Measurements from ENCODE around the gene STARD3. TPM values are rescaled to one million over a fixed set of nuclear protein-coding genes. Genes with fewer than 3 reads are reported as not detected.

The STARD3 gene
- total RNA-seq, 1 experiment from 2014 or later = 30.1 TPM

- H3K4me3 Mint-ChIP-seq (ENCODE audit: unreplicated experiment) = no peak overlapping the region
- intact Hi-C loops (cut with micrococcal nuclease) = no loop called here
- H3K27ac Mint-ChIP-seq (ENCODE audit: low read depth, unreplicated experiment) = no peak overlapping the region
- ChIA-PET POLR2A (no interaction called here), CTCF (interaction anchor here (0.7 to 1.3 kb wide), 4 partner anchors 9 to 80 kb away, joined by 3 read pairs; no protein-coding TSS in a partner anchor)
- BruUV-seq (replicated peaks) = no TSS peak
- no peaks in the 10 kb centered on the region for H3K9me3 Mint-ChIP-seq (ENCODE audit: unreplicated experiment)
- TF ChIP-seq, protein P1, sequence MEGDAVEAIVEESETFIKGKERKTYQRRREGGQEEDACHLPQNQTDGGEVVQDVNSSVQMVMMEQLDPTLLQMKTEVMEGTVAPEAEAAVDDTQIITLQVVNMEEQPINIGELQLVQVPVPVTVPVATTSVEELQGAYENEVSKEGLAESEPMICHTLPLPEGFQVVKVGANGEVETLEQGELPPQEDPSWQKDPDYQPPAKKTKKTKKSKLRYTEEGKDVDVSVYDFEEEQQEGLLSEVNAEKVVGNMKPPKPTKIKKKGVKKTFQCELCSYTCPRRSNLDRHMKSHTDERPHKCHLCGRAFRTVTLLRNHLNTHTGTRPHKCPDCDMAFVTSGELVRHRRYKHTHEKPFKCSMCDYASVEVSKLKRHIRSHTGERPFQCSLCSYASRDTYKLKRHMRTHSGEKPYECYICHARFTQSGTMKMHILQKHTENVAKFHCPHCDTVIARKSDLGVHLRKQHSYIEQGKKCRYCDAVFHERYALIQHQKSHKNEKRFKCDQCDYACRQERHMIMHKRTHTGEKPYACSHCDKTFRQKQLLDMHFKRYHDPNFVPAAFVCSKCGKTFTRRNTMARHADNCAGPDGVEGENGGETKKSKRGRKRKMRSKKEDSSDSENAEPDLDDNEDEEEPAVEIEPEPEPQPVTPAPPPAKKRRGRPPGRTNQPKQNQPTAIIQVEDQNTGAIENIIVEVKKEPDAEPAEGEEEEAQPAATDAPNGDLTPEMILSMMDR (IDR thresholded peaks at IDR 0.05; ENCODE audit: unreplicated experiment) = no peak
- no peak for DNase-seq (ENCODE audit: unreplicated experiment)
- H3K36me3 Mint-ChIP-seq (ENCODE audit: insufficient read depth, unreplicated experiment) = peaks cover 6% of the 10 kb centered on the region
- peaks cover 21% of the 10 kb centered on the region for H3K27me3 Mint-ChIP-seq (ENCODE audit: insufficient read depth, unreplicated experiment)
- H3K4me1 Mint-ChIP-seq (ENCODE audit: insufficient read depth, unreplicated experiment) = peaks cover 11% of the 10 kb centered on the region
Measured at GRCh38 chr17:39663340-39663687, 26.4 kb downstream of the STARD3 start.

DNA sequence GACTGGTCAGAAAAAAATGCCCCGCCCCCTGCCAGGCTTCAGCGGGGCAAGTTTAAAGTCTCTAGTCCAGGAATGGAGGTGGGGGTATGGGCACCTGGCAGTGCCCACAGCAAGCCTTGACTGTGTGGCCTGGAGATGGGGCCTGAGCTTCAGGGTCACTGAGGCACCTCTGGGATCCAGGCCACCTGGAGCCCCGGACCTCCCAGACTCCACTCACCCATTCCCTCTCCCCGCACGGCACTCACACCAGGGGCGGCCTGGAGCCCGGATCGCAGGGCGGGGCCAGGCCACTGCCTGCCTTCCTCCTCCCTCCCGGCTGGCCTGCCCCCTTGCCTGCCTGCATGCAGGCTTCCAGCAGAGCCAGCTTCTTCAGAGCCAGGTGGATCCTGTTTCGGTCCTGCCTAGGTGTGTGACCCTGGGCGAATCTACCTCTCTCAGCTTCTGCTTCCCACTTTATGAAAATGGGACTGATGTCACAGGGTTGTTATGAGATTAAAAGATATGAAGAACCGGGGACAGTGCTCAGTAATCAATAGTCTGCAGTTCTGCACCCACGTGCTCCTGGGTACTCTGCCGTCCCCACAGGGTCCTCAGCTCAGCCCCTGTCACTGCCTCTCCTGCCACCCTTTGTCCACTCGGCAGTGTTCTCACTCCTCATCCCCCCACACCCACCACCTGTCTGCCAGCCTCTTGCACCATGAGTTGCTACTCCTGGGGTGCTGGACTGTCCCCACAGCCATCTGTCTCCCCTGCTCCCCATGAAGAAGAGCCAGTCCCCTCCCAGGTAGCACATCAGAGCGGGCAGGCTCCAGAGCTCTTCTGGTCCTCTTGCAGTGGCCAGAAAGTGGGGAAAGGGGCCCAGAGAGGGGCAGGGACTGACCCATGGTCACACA, 27.0 kb downstream of the STARD3 start:
- Mint-ChIP-seq H3K4me3 (ENCODE audit: unreplicated experiment) (no peak overlapping the region), H3K27ac (ENCODE audit: low read depth, unreplicated experiment) (no peak overlapping the region), H3K9me3 (ENCODE audit: unreplicated experiment) (no peaks in the 10 kb centered on the region), H3K36me3 (ENCODE audit: insufficient read depth, unreplicated experiment) (peaks cover 6% of the 10 kb centered on the region), H3K27me3 (ENCODE audit: insufficient read depth, unreplicated experiment) (peaks cover 28% of the 10 kb centered on the region), H3K4me1 (ENCODE audit: insufficient read depth, unreplicated experiment) (peaks cover 16% of the 10 kb centered on the region)
- POLR2A ChIA-PET = interaction anchor here (0.6 kb wide), 1 partner anchor 73 kb away, joined by 4 read pairs; no protein-coding TSS in a partner anchor
- intact Hi-C loops (cut with micrococcal nuclease) = no loop called here
- DNase-seq (ENCODE audit: unreplicated experiment) = no peak
- CTCF ChIA-PET = interaction anchor here (0.7 to 1.3 kb wide), 4 partner anchors 8 to 80 kb away, joined by 3 read pairs; no protein-coding TSS in a partner anchor
- TF ChIP-seq, protein P1 (IDR thresholded peaks at IDR 0.05; ENCODE audit: unreplicated experiment) = no peak
- no TSS peak for BruUV-seq (replicated peaks)

GRCh38 chr17:39664581-39665561, 27.9 kb downstream of the STARD3 start, which contains the start of gene TCAP:
TSS of gene TCAP (plus strand) at chr17:39665349. CDS start at chr17:39665360, 11 bp downstream.
- no peaks in the 10 kb centered on the region for H3K9me3 Mint-ChIP-seq (ENCODE audit: unreplicated experiment)
- peaks cover 30% of the 10 kb centered on the region for H3K27me3 Mint-ChIP-seq (ENCODE audit: insufficient read depth, unreplicated experiment)
- no TSS peak for BruUV-seq (replicated peaks)
- no peak for DNase-seq (ENCODE audit: unreplicated experiment)
- no peak within 1 kb of the TSS for H3K27ac Mint-ChIP-seq (ENCODE audit: low read depth, unreplicated experiment)
- intact Hi-C loops (cut with micrococcal nuclease) = no loop called here
- H3K4me3 Mint-ChIP-seq (ENCODE audit: unreplicated experiment) = no peak within 1 kb of the TSS
- H3K4me1 Mint-ChIP-seq (ENCODE audit: insufficient read depth, unreplicated experiment) = peaks cover 16% of the 10 kb centered on the region
- TF ChIP-seq, protein P1 (IDR thresholded peaks at IDR 0.05; ENCODE audit: unreplicated experiment) = no peak
- POLR2A ChIA-PET = interaction anchor here (0.9 to 1.7 kb wide), 2 partner anchors 10 to 30 kb away, joined by 3 to 4 read pairs; no protein-coding TSS in a partner anchor
- CTCF ChIA-PET = interaction anchor here (0.6 to 1.3 kb wide), 2 partner anchors 13 to 65 kb away, joined by 3 read pairs; partner anchors contain the start of gene MIEN1
- H3K36me3 Mint-ChIP-seq (ENCODE audit: insufficient read depth, unreplicated experiment) = peaks cover 12% of the 10 kb centered on the region
